Measurements from ENCODE around the gene C6orf52. TPM values are rescaled to one million over a fixed set of nuclear protein-coding genes. Genes with fewer than 3 reads are reported as not detected.
A peak's percentile ranks its signal among the peaks of the same experiment; 100 is the strongest.

The C6orf52 gene
- total and polyA plus RNA-seq, 9 of the 15 experiments (the other 6 are each of a cell fraction or from before 2014, with no cell fraction given) = 6.7 to 37.0 (median 11.1) TPM

DNA sequence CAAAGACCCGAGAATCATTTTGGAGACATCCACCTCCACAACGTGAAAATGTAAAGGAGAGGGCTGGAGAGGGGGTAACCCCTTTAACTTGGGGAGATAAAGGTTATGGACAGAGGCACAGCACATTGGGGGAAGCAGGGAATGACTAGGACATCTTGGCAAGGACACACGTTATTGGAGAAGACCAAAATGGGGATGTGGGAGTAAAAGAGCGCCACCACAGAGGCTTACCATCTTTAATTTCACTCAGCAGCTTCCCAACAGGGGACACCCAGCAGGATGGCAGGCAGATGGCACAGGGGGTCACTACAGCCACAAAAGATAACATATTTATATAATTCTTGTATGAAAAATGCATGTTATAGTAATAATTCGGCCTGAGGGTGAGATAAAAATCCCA, 9.8 kb downstream of the C6orf52 start:
- no peaks in the 10 kb centered on the region for H3K9me3 ChIP-seq (replicated peaks; ENCODE audit: control insufficient read depth, insufficient read depth, low read depth, low read length)
- in situ Hi-C loops (cut with MboI) = no loop called here
- FAIRE-seq (no peak), DNase-seq (ENCODE audit: extremely low read depth in 1 of 4, low spot score in 3 of 4) (no peak), ATAC-seq (no peak)
- CTCF ChIA-PET (ENCODE audit: low intra/inter-chr PET ratio) = no interaction called here
- no peak overlapping the region for H3K4me3 ChIP-seq
- no peak overlapping the region for H2AFZ ChIP-seq (ENCODE audit: low read depth, low read length)
- no peaks in the 10 kb centered on the region for H3K27me3 ChIP-seq (ENCODE audit: control insufficient read depth in 2 of 2, insufficient read depth in 2 of 2, low read length in 2 of 2)
- H3K4me1 ChIP-seq (replicated peaks in 1 of 2; ENCODE audit: control insufficient read depth in 2 of 2, insufficient read depth in 2 of 2, low read length in 2 of 2) = peaks cover 2 to 18% of the 10 kb centered on the region in 2 experiments; a peak in 3 of 5 replicates
- POLR2A ChIA-PET = no interaction called here
- H3K4me2 ChIP-seq (ENCODE audit: insufficient read depth, low read length) = no peak overlapping the region
- intact Hi-C loops (cut with micrococcal nuclease) = no loop called here
- H4K20me1 ChIP-seq (replicated peaks; ENCODE audit: control insufficient read depth, insufficient read depth, low read length) = no peaks in the 10 kb centered on the region
- no TSS peak for BruUV-seq (replicated peaks)
- 42% methylated on average over 5 of the region's 5 CpGs for WGBS (ENCODE audit: insufficient coverage, low coverage, missing lambda C conversion rate)
- H3K27ac ChIP-seq (ENCODE audit: extremely low read depth, low read depth, low read length) = no peak overlapping the region
- TF ChIP-seq MED1 (CRISPR knock-in tag; IDR thresholded peaks at IDR 0.05; ENCODE audit: borderline replicate concordance) (no peak), CBX8 (IDR thresholded peaks at IDR 0.05; ENCODE audit: borderline replicate concordance, extremely low read depth, low read depth, low read length, poor library complexity, severe bottlenecking) (no peak), MCM3 (IDR thresholded peaks at IDR 0.05) (no peak), CC2D1A (IDR thresholded peaks at IDR 0.05) (no peak), BRD4 (IDR thresholded peaks at IDR 0.05) (no peak), RBM15 (IDR thresholded peaks at IDR 0.05; ENCODE audit: insufficient read depth, low read length) (no peak)
- no peaks in the 10 kb centered on the region for H3K9me1 ChIP-seq (ENCODE audit: control insufficient read depth, insufficient read depth, low read length)
- no peaks in the 10 kb centered on the region for H3K36me3 ChIP-seq (ENCODE audit: control insufficient read depth, insufficient read depth, low read length)
- no peak overlapping the region for H3K9ac ChIP-seq (ENCODE audit: insufficient read depth in 1 of 2, low read depth in 2 of 2, low read length in 2 of 2)
- H3K79me2 ChIP-seq (ENCODE audit: control insufficient read depth, insufficient read depth, low read length) = no peaks in the 10 kb centered on the region

DNA sequence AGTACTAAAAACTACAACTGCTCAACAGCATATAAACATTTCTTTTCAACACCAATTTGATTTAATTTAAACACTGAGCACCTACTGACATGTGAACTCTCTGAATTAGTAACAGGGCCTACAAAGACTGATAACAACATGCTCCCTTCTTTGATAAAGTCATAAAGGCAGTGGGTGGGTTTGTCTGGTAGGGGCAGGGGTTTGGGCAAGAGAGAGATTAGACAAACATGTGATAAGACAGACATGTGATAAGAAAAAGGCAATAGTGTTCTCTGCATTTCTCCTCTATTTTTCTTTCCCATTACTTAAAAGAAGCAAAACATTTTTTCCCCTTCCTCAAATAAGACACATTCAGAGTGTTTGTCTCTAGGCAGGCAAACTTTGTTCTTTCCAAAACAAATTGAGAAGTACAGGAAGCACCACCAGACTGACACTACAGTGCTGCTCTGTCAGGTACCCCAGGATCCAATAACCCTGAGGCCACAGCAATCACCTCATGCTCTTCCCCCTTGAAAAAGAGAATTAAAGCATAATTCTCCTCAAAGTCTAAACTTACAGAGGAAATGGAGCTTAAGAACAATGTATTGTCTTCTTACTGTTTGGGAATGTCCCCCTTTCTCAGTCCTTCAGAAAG, 11.9 kb downstream of the C6orf52 start:
- no peak overlapping the region for H3K4me2 ChIP-seq (ENCODE audit: insufficient read depth, low read length)
- H3K79me2 ChIP-seq (ENCODE audit: control insufficient read depth, insufficient read depth, low read length) = no peaks in the 10 kb centered on the region
- CTCF ChIA-PET (ENCODE audit: low intra/inter-chr PET ratio) = no interaction called here
- no peak overlapping the region; a peak in 1 of 4 replicates for H3K9ac ChIP-seq (ENCODE audit: insufficient read depth in 1 of 2, low read depth in 2 of 2, low read length in 2 of 2)
- DNase-seq (ENCODE audit: extremely low read depth in 1 of 4, low spot score in 3 of 4) (no peak), FAIRE-seq (no peak), ATAC-seq (peak; percentile 47)
- peak overlapping the region; percentile 65 for H2AFZ ChIP-seq (ENCODE audit: low read depth, low read length)
- POLR2A ChIA-PET = interaction anchor here (0.7 to 1.6 kb wide), 4 partner anchors 12 to 730 kb away, joined by 3 to 5 read pairs (median 4); partner anchors contain the start of genes C6orf52 and PAK1IP1
- in situ Hi-C loops (cut with MboI) = no loop called here
- no peaks in the 10 kb centered on the region for H4K20me1 ChIP-seq (replicated peaks; ENCODE audit: control insufficient read depth, insufficient read depth, low read length)
- BruUV-seq (replicated peaks) = no TSS peak
- H3K27me3 ChIP-seq (ENCODE audit: control insufficient read depth in 2 of 2, insufficient read depth in 2 of 2, low read length in 2 of 2) = no peaks in the 10 kb centered on the region
- peaks cover 2 to 18% of the 10 kb centered on the region in 2 experiments; a peak in 3 of 5 replicates for H3K4me1 ChIP-seq (replicated peaks in 1 of 2; ENCODE audit: control insufficient read depth in 2 of 2, insufficient read depth in 2 of 2, low read length in 2 of 2)
- no peaks in the 10 kb centered on the region for H3K9me1 ChIP-seq (ENCODE audit: control insufficient read depth, insufficient read depth, low read length)
- intact Hi-C loops (cut with micrococcal nuclease) = no loop called here
- H3K4me3 ChIP-seq = no peak overlapping the region
- H3K9me3 ChIP-seq (replicated peaks; ENCODE audit: control insufficient read depth, insufficient read depth, low read depth, low read length) = no peaks in the 10 kb centered on the region
- peak overlapping the region; percentile 9; the same call in 1 of the 3 replicates for H3K27ac ChIP-seq (ENCODE audit: extremely low read depth, low read depth, low read length)
- H3K36me3 ChIP-seq (ENCODE audit: control insufficient read depth, insufficient read depth, low read length) = no peaks in the 10 kb centered on the region
- TF ChIP-seq RCOR1 (IDR thresholded peaks at IDR 0.05; ENCODE audit: borderline replicate concordance in 1 of 2, low read depth in 2 of 2, low read length in 2 of 2) = peak in 1 of 2 experiments; percentile 21; a peak in 1 of 4 replicates
- TF ChIP-seq EP400 (IDR thresholded peaks at IDR 0.05) = no peak
- TF ChIP-seq, protein P1, sequence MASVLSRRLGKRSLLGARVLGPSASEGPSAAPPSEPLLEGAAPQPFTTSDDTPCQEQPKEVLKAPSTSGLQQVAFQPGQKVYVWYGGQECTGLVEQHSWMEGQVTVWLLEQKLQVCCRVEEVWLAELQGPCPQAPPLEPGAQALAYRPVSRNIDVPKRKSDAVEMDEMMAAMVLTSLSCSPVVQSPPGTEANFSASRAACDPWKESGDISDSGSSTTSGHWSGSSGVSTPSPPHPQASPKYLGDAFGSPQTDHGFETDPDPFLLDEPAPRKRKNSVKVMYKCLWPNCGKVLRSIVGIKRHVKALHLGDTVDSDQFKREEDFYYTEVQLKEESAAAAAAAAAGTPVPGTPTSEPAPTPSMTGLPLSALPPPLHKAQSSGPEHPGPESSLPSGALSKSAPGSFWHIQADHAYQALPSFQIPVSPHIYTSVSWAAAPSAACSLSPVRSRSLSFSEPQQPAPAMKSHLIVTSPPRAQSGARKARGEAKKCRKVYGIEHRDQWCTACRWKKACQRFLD (CRISPR knock-in tag; IDR thresholded peaks at IDR 0.05) = 0 out of 2 replicates have a peak, but pooled peaks have one; percentile 25
- TF ChIP-seq, protein P2, sequence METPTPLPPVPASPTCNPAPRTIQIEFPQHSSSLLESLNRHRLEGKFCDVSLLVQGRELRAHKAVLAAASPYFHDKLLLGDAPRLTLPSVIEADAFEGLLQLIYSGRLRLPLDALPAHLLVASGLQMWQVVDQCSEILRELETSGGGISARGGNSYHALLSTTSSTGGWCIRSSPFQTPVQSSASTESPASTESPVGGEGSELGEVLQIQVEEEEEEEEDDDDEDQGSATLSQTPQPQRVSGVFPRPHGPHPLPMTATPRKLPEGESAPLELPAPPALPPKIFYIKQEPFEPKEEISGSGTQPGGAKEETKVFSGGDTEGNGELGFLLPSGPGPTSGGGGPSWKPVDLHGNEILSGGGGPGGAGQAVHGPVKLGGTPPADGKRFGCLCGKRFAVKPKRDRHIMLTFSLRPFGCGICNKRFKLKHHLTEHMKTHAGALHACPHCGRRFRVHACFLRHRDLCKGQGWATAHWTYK (CRISPR knock-in tag; IDR thresholded peaks at IDR 0.05) = 0 out of 2 replicates have a peak, but pooled peaks have one; percentile 49
- TF ChIP-seq, protein P3, sequence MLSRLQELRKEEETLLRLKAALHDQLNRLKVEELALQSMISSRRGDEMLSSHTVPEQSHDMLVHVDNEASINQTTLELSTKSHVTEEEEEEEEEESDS (CRISPR knock-in tag; IDR thresholded peaks at IDR 0.05) = no peak
